Peyer's patch (tissue), 4 donors: ENCODE results near the gene NCOA3. TPM values are rescaled to one million over a fixed set of nuclear protein-coding genes. Genes with fewer than 3 reads are reported as not detected.

Experiments
- DNase-seq, 3 donors: peaks; one replicate each; pipeline ENCODE4 v3.0.0-alpha.2; 2017 to 2019
- H3K27ac ChIP-seq, 4 donors: fragments of 200-600 bp; sonication (generic); one replicate each; pipeline ENCODE4 v1.5.1; 2016 to 2019
- H3K27me3 ChIP-seq, 2 donors: fragments of 200-600 bp; sonication (generic); one replicate each; pipeline ENCODE4 v1.5.1; 2019
- H3K36me3 ChIP-seq, 3 donors: fragments of 200-600 bp; sonication (generic); one replicate each; pipeline ENCODE4 v1.5.1; 2016 to 2019
- H3K4me1 ChIP-seq, 4 donors: fragments of 200-600 bp; sonication (generic); one replicate each; pipeline ENCODE4 v1.5.1; 2016 to 2019
- H3K4me3 ChIP-seq, 4 donors: fragments of 200-600 bp; sonication (generic); 1 replicate in 3 of 4; 2 replicates in 1 of 4; pipeline ENCODE4 v1.5.1; 2016 to 2019; ENCODE audit warnings: mild to moderate bottlenecking in 1 of 4
- H3K9me3 ChIP-seq, 4 donors: fragments of 200-600 bp; sonication (generic); one replicate each; pipeline ENCODE4 v1.5.1; 2016 to 2019; ENCODE audit warnings: mild to moderate bottlenecking in 1 of 4
- POLR2A ChIP-seq, 2 donors: fragments of 450-650 bp; IDR thresholded peaks; one replicate each; pipeline ENCODE4 v1.5.1; 2017; ENCODE audit warnings: antibody characterized with exemption in 2 of 2, mild to moderate bottlenecking in 2 of 2, moderate library complexity in 2 of 2
- total RNA-seq, 4 donors: library from RNA; depleted of rRNA; stranded (reverse); fragments of >200 nt; gene quantifications; one replicate each; pipeline ENCODE4 v1.1.0, GENCODE V29; 2016
- TF ChIP-seq, protein P1 (sequence below), 6 experiments: fragments of 450-650 bp in 4 of 6; fragments of 200-600 bp in 2 of 6; sonication (generic) in 1 of 6; IDR thresholded peaks; one replicate each; pipeline ENCODE4 v1.5.1; 2017 to 2019; ENCODE audit warnings: antibody characterized with exemption in 6 of 6, mild to moderate bottlenecking in 3 of 6, moderate library complexity in 1 of 6

Gene NCOA3
- total RNA-seq, 4 donors from 2014 or later: 17.9 to 99.9 (median 26.6) TPM

DNA sequence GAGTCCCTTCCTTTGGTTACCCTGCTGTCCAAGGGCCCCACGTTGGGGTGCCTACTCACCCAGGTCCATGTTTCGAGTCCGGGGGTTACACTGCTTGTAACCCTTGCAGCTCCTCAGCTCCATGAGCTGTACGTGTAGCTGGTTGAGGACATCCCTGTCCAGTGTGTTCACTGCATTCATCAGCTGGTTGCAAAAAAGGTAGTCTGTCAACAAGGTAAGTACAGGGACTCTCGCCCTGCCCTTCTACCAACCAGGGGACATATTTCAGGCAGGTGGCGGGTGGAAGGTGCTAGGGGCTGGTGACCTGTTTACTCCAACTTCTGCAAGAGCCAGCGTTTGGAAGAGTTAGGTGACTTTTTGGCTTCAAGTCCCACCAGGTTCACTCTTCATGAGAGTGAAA, 160.0 kb downstream of the NCOA3 start:
- Histone ChIP-seq H3K9me3 (no peaks in the 10 kb centered on the region), H3K27me3 (no peaks in the 10 kb centered on the region), H3K36me3 (peaks cover 0 to 38% (median 0%) of the 10 kb centered on the region in 3 donors), H3K27ac (no peak overlapping the region), H3K4me3 (no peak overlapping the region), H3K4me1 (peaks cover 0 to 16% (median 0%) of the 10 kb centered on the region in 4 donors)
- DNase-seq: no peak
- TF ChIP-seq POLR2A (IDR thresholded peaks at IDR 0.05): no peak
- TF ChIP-seq, protein P1, sequence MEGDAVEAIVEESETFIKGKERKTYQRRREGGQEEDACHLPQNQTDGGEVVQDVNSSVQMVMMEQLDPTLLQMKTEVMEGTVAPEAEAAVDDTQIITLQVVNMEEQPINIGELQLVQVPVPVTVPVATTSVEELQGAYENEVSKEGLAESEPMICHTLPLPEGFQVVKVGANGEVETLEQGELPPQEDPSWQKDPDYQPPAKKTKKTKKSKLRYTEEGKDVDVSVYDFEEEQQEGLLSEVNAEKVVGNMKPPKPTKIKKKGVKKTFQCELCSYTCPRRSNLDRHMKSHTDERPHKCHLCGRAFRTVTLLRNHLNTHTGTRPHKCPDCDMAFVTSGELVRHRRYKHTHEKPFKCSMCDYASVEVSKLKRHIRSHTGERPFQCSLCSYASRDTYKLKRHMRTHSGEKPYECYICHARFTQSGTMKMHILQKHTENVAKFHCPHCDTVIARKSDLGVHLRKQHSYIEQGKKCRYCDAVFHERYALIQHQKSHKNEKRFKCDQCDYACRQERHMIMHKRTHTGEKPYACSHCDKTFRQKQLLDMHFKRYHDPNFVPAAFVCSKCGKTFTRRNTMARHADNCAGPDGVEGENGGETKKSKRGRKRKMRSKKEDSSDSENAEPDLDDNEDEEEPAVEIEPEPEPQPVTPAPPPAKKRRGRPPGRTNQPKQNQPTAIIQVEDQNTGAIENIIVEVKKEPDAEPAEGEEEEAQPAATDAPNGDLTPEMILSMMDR (IDR thresholded peaks at IDR 0.05): no peak

DNA sequence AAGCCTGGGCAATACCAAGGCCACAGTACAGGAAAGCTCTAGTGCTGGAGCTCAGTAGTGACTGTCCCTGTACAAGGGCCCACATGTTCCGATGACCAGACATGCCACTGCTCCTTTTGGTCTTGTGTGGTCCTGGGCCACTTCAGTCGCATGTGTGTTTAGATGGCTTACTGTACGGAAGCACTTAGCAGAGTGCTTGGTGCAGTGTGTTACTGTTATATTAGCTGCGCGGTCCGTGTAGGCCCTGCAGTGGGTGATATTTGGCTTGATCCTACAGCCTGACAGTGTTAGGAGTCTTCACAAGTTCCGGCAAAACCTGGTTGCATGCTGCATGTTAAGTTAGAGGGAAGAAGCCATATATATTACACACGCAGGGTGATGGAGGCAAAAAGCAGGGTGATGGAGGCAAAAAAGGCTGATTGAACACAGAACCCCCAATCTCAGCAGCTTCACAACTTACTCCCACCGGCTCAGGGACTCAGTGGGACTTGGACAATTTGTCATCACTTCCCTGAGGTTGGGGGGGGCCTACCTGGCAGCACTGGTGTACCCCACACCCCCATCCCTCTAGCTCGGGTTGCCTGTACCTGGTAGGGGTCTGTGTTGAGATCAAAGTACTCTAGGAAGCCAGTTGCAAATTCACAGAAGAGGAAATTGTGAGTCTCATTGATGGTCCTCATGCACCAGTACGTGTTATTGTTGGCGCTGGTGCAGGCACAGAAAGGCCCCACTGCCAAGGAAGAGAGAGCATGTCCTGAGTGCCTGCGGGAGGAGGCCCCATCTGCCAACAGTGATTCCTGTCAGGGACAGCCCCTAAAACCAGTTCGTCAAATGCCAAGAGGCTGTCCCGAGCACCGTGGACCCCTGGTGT, 161.0 kb downstream of the NCOA3 start:
- Histone ChIP-seq H3K36me3 (peaks cover 0 to 38% (median 0%) of the 10 kb centered on the region in 3 donors), H3K4me3 (no peak overlapping the region)

GRCh38 chr20:47663354-47664067, 161.8 kb downstream of the NCOA3 start:
- Histone ChIP-seq H3K4me3 (no peak overlapping the region), H3K27me3 (no peaks in the 10 kb centered on the region), H3K9me3 (no peaks in the 10 kb centered on the region), H3K4me1 (peaks cover 0 to 16% (median 0%) of the 10 kb centered on the region in 4 donors), H3K27ac (no peak overlapping the region), H3K36me3 (peaks cover 0 to 30% (median 0%) of the 10 kb centered on the region in 3 donors)
- peak; percentile 63 to 90 (median 84) for DNase-seq
- TF ChIP-seq POLR2A (IDR thresholded peaks at IDR 0.05): no peak
- TF ChIP-seq, protein P1 (IDR thresholded peaks at IDR 0.05): peak; percentile 74 to 95 (median 86)

More for the DNA sequence above, 161.0 kb downstream of the NCOA3 start:
- Histone ChIP-seq H3K27me3 (no peaks in the 10 kb centered on the region), H3K4me1 (peaks cover 0 to 16% (median 0%) of the 10 kb centered on the region in 4 donors), H3K27ac (no peak overlapping the region), H3K9me3 (no peaks in the 10 kb centered on the region)
- TF ChIP-seq, protein P1 (IDR thresholded peaks at IDR 0.05): no peak
- no peak for TF ChIP-seq POLR2A (IDR thresholded peaks at IDR 0.05)
- no peak for DNase-seq

- H3K27me3 ChIP-seq: no peaks in the 10 kb centered on the region
- no peak overlapping the region for H3K4me3 ChIP-seq
- TF ChIP-seq, protein P1 (IDR thresholded peaks at IDR 0.05): no peak
- TF ChIP-seq POLR2A (IDR thresholded peaks at IDR 0.05): no peak
- no peaks in the 10 kb centered on the region for H3K9me3 ChIP-seq
- peaks cover 0 to 16% (median 0%) of the 10 kb centered on the region in 4 donors for H3K4me1 ChIP-seq
- H3K36me3 ChIP-seq: peaks cover 0 to 24% (median 0%) of the 10 kb centered on the region in 3 donors
- H3K27ac ChIP-seq: peak overlapping the region in 1 of 4 donors; percentile 1
- no peak for DNase-seq
Measured at GRCh38 chr20:47664068-47664437, 162.4 kb downstream of the NCOA3 start.

- Histone ChIP-seq H3K4me1 (peaks cover 0 to 16% (median 0%) of the 10 kb centered on the region in 4 donors), H3K36me3 (peaks cover 0 to 23% (median 0%) of the 10 kb centered on the region in 3 donors), H3K4me3 (no peak overlapping the region), H3K27ac (no peak overlapping the region), H3K27me3 (no peaks in the 10 kb centered on the region), H3K9me3 (no peaks in the 10 kb centered on the region)
- no peak for TF ChIP-seq POLR2A (IDR thresholded peaks at IDR 0.05)
- TF ChIP-seq, protein P1 (IDR thresholded peaks at IDR 0.05): no peak
- peak in 1 of 3 donors; percentile 37 for DNase-seq
Measured at GRCh38 chr20:47664744-47665143, 163.1 kb downstream of the NCOA3 start.
